Stimulated activated CD4-positive, alpha-beta T cell treated with anti-CD3 and anti-CD28 coated beads, Interleukin-12 subunit alpha, Interleukin-12 subunit beta, amount 100 ng/mL, for 48 hours (primary cell): Measurements from ENCODE around the gene STIM1.
"Not testable (repeated sequence)": the region's sequence is repeated elsewhere in the genome, so short reads cannot be mapped to it uniquely, and the experiment has no call there.

Source experiments
- DNase-seq, 3 donors: peaks; one replicate each; pipeline ENCODE4 v3.0.0-alpha.2; 2020; ENCODE audit warnings: low read depth in 2 of 3, low spot score in 1 of 3

The STIM1 gene

GRCh38 chr11:3854977-3855807 lies at the start of gene STIM1:
Gene STIM1, plus strand, starts transcription at chr11:3855664. Its CDS starts 607 bp downstream, at chr11:3856271.
- peak; percentile 97 to 99 (median 98) for DNase-seq

DNA sequence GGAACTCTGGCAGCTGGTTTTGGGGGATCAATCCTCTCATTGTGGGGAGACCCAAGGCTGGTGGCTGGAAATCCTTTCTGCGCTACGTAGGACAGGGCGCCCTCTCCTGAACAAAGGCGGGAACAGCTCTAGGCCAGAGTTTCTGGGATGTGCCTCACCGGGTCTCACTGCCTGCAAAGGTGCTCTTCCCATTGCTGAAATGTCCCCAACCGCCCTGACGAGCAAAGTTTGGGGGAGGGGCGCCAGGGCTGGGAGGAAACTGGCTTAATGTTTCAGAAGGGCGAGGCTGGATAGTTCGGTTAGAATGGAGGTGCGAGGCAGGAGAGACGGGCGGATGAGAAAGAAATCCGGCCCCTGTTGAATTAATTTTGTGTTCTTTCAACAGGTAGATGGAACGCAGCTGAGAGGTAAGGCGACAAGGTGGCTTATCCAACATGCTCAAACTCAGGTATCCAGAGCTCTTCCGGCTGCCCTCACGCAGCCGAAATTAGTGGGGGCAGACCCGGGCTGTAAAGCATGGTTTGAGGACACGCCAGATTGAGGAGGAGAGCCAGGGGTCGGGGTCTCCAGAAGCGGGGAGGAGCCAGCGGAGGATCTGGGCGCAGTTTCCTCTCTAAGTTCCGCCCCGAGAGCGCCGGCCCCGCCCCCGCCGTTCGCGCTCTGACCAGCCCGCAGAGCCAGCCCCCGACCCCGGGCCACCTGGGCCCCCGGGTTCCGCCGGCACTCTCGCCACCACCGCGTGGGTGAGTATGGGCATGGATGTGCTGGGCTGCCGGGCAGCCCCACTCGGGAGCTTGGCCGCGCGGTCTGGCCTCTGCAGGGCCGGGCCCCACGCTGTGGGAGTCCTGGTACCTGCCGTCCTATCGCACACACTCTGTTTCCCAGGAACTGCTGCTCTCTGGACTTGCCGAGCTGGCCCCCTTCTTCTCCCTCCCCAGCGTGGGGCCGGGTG lies 47.3 kb upstream of the STIM1 start, which contains the start of gene PGAP2:
PGAP2 (plus strand) TSS at position 652 of the 952 bp plus-strand sequence. CDS start 2,700 bp downstream, outside the sequence.
- peak in 2 of 3 donors; percentile 27 to 49 for DNase-seq

DNA sequence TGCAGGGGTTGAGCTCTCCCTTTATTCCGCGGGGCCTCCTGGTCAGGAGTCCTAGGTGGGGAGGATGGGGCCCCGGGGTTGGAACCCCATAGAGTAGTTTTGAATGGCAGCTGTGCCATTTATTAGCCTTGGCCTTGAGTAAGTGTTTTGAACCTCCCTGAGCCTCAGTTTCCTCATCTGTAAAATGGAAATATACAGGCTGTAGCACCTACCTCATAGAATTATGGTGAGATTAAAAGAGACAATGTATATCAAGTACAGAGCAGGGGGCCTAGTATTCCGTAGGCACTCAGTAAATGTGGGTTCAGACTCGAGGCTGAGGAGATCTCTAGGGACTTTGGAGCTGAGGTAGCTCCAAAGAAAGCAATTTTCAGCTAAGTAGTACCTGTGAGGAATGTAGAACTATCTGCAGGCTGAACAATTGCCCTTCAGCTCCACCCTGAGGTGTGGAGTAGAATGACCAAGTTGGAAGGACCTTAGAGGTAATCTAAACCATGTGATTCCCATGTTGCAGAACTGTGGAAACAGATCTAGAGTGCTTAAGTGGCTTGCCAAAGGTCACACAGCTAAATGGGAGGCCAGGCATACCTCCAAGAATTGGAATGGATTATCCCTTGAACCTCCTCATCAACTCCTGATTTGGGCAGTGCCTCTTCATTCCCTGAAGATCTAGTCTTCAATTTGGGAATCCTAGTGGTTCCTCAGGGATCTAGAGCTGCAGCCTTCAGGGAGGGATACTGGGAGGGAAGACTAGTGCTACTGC lies 46.4 kb upstream of the STIM1 start:
- peak in 1 of 3 donors; percentile 27 for DNase-seq

- no peak for DNase-seq
Observed at GRCh38 chr11:3809624-3809928, 45.9 kb upstream of the STIM1 start.

GRCh38 chr11:3810446-3810845 lies 45.0 kb upstream of the STIM1 start:
- DNase-seq: no peak

- DNase-seq: no peak
Observed at GRCh38 chr11:3810951-3811350, 44.5 kb upstream of the STIM1 start.

- not testable (repeated sequence) for DNase-seq
Observed at GRCh38 chr11:3814832-3815231, 40.6 kb upstream of the STIM1 start.

- DNase-seq: no peak
Observed at GRCh38 chr11:3815845-3816244, 39.6 kb upstream of the STIM1 start.

DNA sequence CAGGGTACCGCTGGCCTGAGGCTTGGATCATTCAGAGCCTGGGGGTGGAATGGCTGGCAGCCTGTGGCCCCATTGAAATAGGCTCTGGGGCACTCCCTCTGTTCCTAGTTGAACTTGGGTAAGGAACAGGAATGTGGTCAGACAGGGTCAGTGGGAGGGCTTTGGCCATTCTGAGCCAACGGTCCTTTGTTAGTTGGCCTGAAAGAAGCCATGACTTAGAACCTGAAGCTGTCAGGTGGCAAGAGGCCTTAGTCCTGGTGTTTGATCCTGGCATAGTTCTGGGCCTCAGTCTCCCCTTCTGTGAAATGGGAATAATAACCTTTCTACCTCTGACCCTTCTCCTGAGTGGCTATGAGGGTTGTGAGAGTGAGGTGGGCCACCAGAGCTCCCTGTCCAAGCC lies 38.8 kb upstream of the STIM1 start:
- no peak for DNase-seq

GRCh38 chr11:3817181-3817800 lies 38.2 kb upstream of the STIM1 start:
- DNase-seq: no peak

GRCh38 chr11:3820971-3821370 lies 34.5 kb upstream of the STIM1 start:
- DNase-seq: no peak

GRCh38 chr11:3822312-3822711 lies 33.2 kb upstream of the STIM1 start:
- DNase-seq: no peak

- DNase-seq: no peak
Observed at GRCh38 chr11:3823303-3823702, 32.2 kb upstream of the STIM1 start.

DNA sequence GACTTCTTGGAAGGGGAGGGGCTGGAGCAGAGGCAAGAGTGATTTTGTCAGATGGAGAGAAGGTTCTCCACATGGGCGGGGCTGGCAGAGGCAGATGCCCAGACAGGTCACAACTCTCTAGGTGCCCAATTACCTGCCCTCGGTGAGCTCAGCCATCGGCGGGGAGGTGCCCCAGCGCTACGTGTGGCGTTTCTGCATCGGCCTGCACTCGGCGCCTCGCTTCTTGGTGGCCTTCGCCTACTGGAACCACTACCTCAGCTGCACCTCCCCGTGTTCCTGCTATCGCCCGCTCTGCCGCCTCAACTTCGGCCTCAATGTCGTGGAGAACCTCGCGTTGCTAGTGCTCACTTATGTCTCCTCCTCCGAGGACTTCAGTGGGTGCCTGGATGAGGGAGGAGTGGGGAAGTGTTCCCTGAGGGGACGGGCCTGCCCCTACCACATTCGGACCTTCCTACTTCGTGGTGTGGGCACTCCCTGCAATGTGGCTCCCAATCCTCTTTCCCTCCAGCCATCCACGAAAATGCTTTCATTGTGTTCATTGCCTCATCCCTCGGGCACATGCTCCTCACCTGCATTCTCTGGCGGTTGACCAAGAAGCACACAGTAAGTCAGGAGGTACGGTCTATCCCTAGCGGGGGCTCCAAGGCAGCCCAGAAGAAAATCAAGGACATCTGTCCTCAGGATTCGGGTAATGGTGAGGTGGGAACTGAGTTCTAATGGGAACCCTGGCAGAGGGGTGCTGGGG lies 31.5 kb upstream of the STIM1 start:
- no peak for DNase-seq

DNA sequence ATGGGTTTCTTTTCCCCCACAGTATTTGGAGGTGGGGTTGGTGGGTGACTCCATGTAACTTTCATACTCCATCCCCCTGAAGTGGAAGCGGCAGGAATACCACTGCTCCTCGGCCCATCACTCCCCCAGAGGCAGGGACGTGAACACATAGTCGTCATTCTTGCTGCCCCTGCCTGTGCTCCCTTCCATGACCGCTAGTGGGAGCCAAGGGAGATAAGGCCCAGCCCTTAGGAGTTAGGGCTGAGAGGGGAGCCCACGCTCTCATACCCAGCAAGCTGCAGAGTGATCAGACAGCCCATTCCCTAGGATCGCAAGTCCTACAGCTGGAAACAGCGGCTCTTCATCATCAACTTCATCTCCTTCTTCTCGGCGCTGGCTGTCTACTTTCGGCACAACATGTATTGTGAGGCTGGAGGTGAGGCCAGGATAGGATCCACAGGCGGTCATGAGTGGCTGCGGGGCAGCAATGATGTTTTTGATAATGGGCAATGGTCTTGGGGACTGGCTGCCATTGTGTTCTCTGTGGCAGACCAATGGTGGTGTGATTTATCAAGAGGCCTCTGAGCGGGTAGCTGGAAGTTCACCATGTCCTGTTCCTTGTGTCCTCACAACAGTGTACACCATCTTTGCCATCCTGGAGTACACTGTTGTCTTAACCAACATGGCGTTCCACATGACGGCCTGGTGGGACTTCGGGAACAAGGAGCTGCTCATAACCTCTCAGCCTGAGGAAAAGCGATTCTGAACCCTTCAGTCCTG lies 30.6 kb upstream of the STIM1 start:
- DNase-seq: peak; percentile 69 to 83 (median 76)

DNA sequence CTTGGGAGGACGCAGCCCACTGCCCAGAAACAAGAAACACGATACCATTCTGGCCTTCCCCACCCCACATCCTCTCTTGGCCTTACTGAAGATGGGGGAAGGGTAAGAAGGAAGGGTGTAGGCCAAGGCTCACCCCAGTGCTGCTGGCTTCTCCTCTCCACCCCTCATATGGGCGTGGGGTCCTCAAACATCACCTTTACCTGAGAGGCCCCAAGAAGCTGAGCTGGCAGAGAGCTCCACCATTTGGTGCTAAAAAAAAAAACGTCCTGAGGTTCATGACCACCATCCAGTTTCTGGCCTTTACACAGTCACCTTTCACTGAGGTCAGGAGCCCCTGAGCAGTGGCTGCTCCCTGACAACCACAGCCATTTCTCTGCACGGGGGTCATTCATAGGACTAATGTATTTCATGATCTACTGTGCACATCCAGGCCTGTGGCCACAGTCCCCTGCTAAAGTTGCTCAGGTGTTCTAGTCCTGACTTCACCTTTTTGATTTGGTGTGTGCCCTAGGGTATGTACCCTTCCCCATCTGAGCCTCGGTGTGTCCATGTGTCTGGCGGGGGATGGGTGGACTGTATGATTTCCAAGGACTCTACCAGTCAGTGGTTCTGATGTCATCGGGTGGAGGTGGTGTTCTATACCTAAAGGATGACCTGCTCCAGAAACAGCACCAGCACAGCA lies 29.9 kb upstream of the STIM1 start:
- DNase-seq: no peak

DNA sequence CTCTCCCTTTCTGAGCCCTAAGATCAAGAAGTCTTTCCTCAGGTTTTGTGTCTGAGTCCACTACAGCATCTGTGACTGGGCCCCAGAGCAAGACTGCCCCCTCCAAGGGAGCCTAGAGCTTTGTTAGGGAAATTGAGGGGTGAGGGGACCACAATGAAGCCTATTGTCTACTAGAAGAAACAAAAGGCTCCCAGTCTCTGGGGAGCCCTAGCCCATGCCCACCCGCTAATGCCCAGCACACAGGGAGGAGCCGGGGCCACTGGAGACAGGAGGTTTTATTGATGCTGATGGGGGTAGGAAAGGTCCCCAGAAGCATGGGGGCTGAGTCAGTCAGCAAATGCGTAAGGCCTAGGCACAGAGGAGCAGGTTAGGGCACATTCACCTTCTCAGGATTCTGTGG lies 28.7 kb upstream of the STIM1 start:
- no peak for DNase-seq

DNA sequence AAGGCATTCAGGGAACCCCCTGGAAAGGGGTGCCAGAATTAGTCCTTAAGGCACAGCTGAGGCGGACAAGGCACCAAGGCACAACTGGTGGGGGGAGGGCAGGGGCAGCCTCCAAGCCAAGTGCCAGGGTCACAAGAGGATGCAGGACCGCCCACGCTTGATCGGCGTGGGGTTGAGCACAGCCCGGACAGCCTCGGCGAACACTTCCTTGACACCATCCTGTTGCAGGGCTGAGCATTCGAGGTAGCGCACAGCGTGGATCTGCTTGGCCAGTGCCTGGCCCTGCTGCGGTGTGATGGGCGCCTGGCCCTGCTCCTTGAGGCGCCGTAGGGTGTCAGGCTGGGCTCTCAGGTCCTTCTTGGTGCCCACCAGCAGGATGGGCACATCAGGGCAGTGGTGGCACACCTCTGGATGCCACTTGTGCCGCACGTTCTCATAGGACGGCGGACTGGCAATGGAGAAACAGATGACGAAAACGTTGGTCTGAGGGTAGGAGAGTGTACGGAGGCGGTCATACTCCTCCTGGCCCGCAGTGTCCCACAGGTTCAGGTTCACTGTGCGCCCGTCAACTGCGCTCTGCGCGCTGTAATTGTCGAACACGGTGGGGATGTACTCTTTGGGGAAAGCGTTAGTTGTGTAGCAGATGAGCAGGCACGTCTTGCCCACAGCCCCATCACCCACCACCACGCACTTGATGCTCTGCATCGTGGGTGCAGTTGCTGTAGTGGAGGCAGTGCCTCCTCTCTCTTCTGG lies 27.9 kb upstream of the STIM1 start:
- no peak for DNase-seq
